ENCODE data around the gene SSBP3.

The SSBP3 gene

GRCh38 chr1:54398963-54399528 is 7.1 kb downstream of the SSBP3 start:
- FAIRE-seq: no peak
- no peak for DNase-seq (ENCODE audit: insufficient read length, low spot score)
- TF ChIP-seq CTCF (IDR thresholded peaks at IDR 0.05; ENCODE audit: insufficient read depth, missing control alignments): no peak

GRCh38 chr1:54397980-54398379 is 8.2 kb downstream of the SSBP3 start:
- DNase-seq (ENCODE audit: insufficient read length, low spot score): no peak
- no peak for FAIRE-seq
- no peak for TF ChIP-seq CTCF (IDR thresholded peaks at IDR 0.05; ENCODE audit: insufficient read depth, missing control alignments)

- DNase-seq (ENCODE audit: insufficient read length, low spot score): no peak
- no peak for TF ChIP-seq CTCF (IDR thresholded peaks at IDR 0.05; ENCODE audit: insufficient read depth, missing control alignments)
- FAIRE-seq: no peak
Measured at GRCh38 chr1:54397090-54397591, 9.1 kb downstream of the SSBP3 start.

GRCh38 chr1:54396261-54396933 is 9.8 kb downstream of the SSBP3 start:
- DNase-seq (ENCODE audit: insufficient read length, low spot score): no peak
- no peak for FAIRE-seq
- TF ChIP-seq CTCF (IDR thresholded peaks at IDR 0.05; ENCODE audit: insufficient read depth, missing control alignments): no peak

GRCh38 chr1:54395281-54395934 is 10.8 kb downstream of the SSBP3 start:
- FAIRE-seq (no peak), DNase-seq (ENCODE audit: insufficient read length, low spot score) (no peak)
- no peak for TF ChIP-seq CTCF (IDR thresholded peaks at IDR 0.05; ENCODE audit: insufficient read depth, missing control alignments)

GRCh38 chr1:54394104-54394503 is 12.1 kb downstream of the SSBP3 start:
- TF ChIP-seq CTCF (IDR thresholded peaks at IDR 0.05; ENCODE audit: insufficient read depth, missing control alignments): no peak
- DNase-seq (ENCODE audit: insufficient read length, low spot score): no peak
- no peak for FAIRE-seq

- DNase-seq (ENCODE audit: insufficient read length, low spot score) (no peak), FAIRE-seq (no peak)
- no peak for TF ChIP-seq CTCF (IDR thresholded peaks at IDR 0.05; ENCODE audit: insufficient read depth, missing control alignments)
Measured at GRCh38 chr1:54392401-54392800, 13.8 kb downstream of the SSBP3 start.

All from D721Med (cell line).